GM19025 (cell line): Measurements from ENCODE around the gene NCKAP5L.
"Not testable (repeated sequence)": the region's sequence is repeated elsewhere in the genome, so short reads cannot be mapped to it uniquely, and the experiment has no call there.

Experiments
- ATAC-seq: cut with Tn5 transposase; IDR thresholded peaks from one replicate; pipeline ENCODE4 v1.9.1; 2021; ENCODE audit warnings: mild to moderate bottlenecking, low read depth, moderate library complexity; ENCODE audit not compliant: unreplicated experiment

Gene NCKAP5L, protein sequence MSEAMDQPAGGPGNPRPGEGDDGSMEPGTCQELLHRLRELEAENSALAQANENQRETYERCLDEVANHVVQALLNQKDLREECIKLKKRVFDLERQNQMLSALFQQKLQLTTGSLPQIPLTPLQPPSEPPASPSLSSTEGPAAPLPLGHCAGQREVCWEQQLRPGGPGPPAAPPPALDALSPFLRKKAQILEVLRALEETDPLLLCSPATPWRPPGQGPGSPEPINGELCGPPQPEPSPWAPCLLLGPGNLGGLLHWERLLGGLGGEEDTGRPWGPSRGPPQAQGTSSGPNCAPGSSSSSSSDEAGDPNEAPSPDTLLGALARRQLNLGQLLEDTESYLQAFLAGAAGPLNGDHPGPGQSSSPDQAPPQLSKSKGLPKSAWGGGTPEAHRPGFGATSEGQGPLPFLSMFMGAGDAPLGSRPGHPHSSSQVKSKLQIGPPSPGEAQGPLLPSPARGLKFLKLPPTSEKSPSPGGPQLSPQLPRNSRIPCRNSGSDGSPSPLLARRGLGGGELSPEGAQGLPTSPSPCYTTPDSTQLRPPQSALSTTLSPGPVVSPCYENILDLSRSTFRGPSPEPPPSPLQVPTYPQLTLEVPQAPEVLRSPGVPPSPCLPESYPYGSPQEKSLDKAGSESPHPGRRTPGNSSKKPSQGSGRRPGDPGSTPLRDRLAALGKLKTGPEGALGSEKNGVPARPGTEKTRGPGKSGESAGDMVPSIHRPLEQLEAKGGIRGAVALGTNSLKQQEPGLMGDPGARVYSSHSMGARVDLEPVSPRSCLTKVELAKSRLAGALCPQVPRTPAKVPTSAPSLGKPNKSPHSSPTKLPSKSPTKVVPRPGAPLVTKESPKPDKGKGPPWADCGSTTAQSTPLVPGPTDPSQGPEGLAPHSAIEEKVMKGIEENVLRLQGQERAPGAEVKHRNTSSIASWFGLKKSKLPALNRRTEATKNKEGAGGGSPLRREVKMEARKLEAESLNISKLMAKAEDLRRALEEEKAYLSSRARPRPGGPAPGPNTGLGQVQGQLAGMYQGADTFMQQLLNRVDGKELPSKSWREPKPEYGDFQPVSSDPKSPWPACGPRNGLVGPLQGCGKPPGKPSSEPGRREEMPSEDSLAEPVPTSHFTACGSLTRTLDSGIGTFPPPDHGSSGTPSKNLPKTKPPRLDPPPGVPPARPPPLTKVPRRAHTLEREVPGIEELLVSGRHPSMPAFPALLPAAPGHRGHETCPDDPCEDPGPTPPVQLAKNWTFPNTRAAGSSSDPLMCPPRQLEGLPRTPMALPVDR (N-terminal part only)

GRCh38 chr12:49828133-49829091 lies at the start of gene NCKAP5L:
Gene NCKAP5L, minus strand, starts transcription at chr12:49828413. Its CDS starts 24,369 bp downstream, at chr12:49804044.
- ATAC-seq: peak; percentile 88

DNA sequence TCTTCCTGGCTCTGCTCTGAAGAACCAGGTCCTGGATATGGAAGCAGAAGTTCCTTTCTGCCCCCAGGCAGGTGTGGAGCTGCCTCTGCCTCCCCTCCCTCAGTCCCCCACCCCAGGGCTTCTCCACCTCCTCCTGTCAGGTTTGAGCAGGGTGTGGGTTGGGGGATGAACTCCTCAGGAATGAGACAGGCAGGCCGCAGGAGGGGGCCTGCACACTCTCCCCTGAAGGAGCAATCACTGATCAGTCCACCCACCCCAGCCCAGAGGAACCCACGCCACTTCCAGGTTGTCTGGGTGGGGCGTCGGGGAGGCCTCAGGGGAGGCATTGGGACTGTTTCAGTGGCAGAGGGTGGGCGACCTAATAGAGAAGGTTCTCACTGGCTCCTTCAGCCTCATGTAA lies 48.9 kb upstream of the NCKAP5L start:
- no peak for ATAC-seq

DNA sequence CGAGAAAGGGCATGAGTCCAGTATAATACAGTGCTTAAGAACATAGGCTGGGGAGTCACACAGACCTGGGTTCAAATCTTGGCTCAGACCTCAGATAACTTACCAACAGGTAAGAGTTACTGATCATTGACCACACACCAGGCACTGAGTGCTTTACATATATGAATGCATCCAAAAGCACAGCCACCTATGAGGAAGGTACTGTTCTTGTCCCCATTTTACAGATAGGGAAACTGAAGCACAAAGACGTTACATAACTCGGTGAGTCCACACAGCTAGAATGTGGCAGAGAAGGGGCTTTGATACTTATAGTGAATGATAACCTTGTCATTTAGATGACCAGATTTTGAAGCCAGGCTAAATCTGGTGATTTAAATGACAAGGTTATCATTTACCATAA lies 47.9 kb upstream of the NCKAP5L start:
- ATAC-seq: no peak

DNA sequence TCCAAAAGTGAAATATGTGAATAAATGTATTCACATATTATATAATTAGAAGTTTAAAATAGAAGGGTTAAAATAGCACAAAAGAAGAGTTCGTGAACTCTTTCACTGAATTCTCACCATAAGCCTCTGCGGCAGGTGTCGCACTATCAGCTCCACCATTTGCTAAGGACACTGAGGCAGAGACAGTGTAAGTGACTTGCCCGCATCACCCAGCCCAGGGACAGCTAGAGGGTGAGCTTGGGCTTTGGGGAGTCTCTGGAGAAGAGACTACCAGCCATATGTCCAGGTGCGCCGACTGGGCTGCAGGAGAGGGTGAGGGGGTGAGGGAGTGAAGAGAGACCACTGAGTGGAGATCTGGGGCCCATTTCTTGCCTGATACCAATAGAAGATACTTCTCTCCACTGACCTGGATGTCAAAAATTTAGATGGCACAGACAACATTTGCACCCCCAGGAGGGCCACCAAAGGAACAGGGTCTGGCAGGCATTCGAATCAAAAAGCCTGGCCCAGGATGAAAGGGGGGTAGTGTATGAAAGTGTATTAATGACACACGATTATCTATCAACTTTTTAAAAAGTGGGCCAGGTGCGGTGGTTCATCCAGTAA lies 47.0 kb upstream of the NCKAP5L start:
- no peak for ATAC-seq

DNA sequence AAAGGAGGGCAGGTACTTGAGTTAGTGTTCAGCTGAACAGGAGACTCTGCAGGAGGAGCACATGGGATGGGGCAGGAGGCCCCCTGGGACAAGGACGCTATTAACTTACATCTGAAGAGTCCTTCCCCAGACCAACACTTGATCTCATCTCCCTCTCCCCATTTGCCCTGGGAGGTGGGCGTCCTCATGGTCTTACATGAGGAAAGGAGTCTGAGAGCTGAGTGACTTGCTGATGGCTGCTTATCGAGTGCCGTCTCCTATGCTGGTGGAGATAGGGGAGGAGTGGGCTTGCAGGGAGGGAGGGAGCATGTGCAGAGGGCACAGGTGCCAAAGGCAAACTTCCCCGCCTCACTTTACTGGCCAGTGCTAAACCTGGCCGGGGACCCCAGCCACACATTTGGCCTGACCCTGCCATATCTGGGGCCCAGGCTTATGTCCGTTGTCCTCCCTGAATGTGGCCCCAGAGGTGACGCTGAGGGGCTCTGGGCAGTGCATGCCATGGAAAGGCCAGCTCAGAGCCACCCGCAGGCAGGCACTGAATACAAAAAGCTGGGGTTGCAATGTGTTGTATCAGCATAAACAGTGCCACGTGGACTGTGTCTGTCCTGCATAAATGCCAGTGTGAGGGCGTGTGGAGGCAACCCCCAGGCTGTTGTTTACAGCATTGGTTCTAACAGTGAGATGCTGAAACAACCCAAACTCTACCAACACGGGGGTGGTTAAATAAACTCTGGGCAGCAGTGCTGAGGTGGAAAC lies 46.1 kb upstream of the NCKAP5L start:
- ATAC-seq: no peak

GRCh38 chr12:49873361-49873934 lies 45.2 kb upstream of the NCKAP5L start:
- no peak for ATAC-seq

DNA sequence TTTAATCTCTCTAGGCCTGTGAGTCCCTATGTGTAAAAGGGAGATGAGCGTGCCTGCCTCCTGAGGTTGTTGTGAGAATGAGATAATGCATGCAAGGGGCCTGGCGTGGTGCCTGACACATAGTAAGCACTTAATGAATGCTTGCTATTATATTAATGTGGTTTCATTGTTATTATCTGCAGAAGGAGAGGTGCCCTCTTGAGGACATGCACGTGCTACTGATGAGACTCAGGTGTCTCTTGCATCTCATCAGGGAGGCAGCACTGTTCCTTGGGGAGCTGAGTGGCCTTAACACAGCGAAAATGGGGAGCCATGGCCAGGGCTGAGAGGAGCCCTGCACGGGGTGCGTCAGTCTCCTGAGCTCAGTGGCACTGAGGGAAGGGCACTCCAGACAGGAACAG lies 44.6 kb upstream of the NCKAP5L start:
- ATAC-seq: no peak

GRCh38 chr12:49872381-49872780 lies 44.2 kb upstream of the NCKAP5L start:
- no peak for ATAC-seq

DNA sequence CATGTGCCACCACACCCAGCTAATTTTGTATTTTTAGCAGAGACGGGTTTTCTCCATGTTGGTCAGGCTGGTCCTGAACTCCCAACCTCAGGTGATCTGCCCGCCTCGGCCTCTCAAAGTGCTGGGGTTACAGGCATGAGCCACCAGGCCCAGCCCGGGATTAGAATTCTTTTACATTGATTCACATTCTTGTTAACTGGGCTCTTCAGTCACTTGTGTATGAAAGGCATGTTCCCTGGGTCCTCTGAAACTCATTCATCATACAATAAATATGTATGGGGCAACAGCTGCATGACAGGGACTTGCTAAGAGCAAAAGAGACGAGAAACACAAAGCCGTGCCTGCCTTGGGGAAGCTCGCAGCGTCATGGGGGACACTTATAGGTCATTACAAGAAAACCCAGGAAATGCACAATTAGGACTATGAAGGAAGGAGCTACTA lies 43.6 kb upstream of the NCKAP5L start:
- not testable (repeated sequence) for ATAC-seq

GRCh38 chr12:49871263-49871561 lies 43.0 kb upstream of the NCKAP5L start:
- ATAC-seq: no peak

DNA sequence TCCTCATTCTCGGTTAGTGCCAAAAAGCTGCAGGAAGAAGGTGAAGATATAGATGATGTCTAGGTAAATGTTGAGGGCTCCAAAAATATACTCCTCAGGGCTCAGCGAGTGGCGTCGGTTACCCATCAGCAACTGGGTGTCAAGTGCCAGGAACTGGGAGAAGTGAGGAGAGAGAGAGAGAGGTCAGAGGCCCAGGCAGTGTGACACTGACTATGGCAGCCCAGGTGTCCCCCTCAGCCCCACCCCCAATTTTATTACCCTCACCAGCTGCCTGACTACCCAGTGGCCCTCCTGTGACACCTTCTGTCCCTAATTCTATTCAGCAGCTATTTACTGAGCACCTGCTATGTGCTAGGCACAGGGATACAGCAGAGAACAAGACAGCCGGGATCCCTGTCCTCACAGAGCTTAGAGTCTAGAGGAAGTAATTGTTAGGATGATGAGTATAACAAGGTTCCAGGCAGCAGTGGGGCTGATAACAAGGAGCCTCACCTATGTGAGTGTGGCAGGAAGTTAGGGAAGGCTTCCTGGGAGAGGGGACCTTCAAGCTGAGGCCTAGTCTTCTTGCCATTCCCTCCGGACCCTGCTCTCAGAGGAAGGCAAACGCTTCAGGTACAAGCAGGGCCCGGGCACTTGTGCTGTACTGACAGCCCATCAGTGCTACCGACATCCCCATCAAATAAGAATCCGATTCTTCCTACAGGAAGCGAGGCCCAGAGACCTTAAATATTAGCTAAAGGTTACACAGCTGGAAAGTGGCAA lies 42.5 kb upstream of the NCKAP5L start:
- no peak for ATAC-seq

- ATAC-seq: no peak
Measured at GRCh38 chr12:49869816-49870500, 41.7 kb upstream of the NCKAP5L start.

GRCh38 chr12:49868952-49869815 lies 41.0 kb upstream of the NCKAP5L start:
- ATAC-seq: no peak

GRCh38 chr12:49868449-49868848 lies 40.2 kb upstream of the NCKAP5L start:
- no peak for ATAC-seq

DNA sequence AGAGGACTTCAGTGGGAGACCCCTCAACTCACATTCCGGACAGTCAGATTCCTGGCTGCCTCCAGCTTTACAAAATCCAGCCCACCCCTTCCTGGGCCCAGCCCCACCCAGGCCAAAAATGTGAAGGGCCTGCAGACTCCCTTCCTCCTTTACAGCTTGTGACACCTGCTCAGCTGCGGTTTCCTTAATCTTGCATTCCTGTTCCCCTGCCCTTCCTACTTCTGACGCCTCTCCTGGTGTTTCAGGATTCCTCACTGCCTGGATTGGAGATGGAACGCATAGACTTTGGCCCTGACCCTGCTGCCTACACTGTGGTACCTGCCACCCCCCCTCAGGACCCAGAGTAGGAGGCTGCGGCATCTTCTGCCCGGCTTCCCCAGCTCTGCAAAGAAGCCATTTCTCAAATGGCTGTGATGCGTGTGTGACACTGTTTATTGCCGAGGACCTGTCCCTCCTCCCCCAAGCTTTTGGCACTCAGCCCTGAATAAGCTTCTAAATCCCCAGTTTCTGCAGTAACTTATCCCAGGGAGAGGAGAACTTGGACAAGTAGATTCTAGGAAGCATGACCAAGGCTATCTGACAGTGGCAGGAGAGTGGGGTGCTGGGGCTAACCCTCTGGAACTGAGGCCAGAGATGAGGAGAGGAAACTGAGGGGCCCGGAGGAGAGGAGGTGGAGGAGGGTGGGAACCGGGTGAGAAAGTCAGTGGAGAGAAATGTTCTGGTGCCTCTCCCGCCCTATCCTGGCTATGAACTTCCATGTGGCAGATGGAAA lies 39.5 kb upstream of the NCKAP5L start:
- ATAC-seq: no peak
